Right forelimb (tissue), 1 donor: ENCODE data around the gene GSDMA.

ENCODE experiments used
- DNase-seq: peaks from one replicate; pipeline ENCODE4 v3.0.0-alpha.2; 2018

GSDMA gene

DNA sequence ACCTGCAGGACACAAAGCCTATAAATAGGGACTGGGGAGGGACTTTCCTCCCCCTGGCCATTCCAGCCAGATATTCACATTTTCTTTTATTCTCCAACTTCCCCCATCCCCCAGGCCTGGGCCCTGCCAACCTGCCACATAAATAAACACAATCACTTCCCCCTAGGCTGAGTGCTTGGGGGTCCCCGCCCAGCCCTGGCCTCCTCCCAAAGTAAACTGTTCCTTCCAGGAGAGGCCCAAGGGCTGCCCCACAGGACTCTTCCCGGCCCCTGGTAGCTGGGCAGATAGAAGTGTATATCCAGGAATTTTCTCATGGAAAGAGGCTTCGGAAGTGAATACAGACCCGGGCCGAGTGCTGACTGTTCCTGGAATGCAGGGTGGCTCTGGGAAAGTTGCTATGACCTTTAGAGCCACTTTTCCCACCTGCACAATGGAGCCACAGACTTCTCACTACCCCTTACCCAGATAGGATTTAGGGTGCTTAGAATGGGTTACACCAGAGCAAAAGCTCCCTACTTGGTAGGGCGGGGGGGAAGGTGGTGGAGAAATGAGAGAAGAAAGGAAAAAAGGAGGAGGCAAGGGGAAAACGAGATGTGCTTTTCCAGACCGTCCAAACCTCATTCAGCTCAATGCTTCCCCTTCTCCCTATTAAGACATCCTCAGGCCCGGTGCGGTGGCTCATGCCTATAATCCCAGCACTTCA lies 60.9 kb downstream of the GSDMA start:
- no peak for DNase-seq

DNA sequence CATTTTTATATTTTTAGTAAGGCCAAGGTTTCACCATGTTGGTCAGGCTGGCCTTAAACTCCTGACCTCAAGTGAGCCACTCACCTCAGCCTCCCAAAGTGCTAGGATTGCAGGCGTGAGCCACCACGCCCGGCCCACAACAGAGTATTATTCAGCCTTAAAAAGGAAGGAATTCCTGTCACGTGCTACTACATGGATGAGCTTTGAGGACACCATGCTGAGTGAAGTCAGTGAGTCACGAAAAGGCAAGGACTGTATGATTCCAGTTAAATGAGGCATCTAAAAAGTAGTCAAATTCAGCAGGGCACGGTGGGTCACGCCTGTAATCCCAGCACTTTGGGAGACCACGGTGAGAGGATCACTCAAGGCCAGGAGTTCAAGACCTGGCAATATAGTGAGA lies 62.1 kb downstream of the GSDMA start:
- DNase-seq = no peak

DNA sequence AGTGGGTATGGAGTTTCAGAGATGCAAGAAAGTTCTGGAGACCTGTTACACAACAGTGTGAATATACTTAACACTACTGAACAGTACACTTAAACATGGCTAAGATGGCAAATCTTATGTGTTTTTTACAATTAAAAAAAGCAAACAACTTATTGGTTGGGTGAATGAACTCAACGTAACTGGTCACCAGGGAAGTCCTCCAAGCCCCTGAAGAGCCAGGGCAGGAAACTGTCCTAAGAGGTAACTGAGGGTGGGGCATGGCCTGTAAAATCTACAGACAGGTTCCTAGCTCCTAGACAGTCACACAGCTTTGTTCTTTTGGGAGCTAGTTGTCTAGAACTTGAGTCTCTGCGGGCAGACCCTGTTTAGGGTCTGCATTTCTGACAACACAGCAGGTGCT lies 62.8 kb downstream of the GSDMA start:
- DNase-seq = no peak

DNA sequence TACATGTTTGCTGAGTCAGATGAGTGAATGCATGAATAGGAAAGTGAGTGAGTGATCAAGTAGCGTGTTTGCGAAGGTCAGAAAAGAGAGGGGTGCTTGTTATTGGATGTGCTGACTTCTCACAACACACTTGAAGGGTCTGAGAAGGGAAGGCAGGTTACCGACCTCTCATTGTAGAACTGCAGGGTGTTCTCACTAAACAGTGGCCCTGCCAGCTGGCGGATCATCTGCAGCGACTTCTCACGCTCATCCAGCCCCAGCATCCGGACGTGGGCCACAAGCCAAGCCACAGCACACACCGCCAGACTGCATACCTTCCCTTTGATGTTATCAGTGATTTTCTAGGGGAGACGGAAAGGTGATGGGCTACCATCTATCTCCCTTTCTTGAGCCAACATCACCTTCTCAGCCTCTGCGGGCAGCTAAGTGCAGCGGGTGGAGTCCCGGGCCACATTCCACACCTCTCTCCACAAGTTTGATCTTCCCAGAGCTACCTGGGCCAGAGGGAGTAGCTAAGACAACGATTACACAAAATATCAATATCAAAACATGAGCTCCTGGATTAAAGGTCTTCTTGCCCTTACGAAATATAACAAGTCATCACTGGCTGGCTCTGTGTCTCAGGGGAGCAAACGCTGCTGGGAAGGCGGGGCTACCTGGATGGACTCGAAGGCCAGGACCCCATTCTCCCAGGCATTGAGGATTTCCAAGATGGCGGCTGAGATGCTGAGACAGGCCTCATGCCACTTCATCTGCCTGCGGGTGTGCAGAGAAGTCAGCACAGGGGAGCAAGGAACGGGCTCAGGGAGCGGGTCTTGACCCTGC lies 63.4 kb downstream of the GSDMA start:
- no peak for DNase-seq

DNA sequence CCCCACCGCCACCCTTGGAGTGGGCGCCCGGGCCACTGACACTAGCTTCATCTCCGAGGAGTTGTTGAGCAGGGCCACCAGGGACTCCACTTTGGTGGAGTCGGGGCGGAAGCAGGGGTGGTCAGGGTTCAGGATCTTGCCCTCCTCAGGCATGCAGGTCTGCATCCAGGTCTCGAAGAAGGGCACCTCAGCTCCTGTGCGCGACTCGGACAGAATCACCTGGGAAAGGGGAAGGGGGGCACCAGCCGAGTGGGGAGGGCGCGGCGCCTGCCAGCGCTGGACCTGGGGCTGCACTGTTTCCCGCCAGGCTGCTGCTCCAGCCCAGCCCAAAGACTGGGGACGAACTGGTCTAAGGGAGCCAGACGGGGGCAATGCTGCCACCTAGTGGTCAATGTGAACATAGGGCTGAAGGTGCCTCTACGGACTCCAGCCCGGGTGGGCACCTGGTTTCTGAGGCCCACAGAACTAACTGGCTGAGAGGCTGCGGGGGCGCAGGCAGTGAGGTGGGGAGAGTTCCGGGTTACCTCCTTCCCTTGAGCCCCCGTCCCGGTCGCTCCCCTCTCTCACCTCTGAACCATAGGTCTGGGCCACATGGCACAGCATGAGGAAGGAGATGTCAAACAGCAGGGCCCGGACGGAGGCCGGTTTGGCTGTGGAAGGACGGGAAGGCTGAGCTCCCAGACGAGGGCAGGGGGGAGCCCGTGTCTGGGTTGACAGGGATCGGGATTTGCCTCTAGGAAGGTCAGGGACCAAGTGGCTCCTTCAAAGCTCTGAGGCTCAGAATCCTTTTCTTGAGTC lies 64.2 kb downstream of the GSDMA start:
- peak; percentile 86 for DNase-seq
